GM18870 (cell line): Measurements from ENCODE around the gene DTX3L.

Source experiments
- ATAC-seq: cut with Tn5 transposase; IDR thresholded peaks from one replicate; pipeline ENCODE4 v1.9.1; 2021; ENCODE audit warnings: moderate library complexity; ENCODE audit not compliant: unreplicated experiment

The DTX3L gene

DNA sequence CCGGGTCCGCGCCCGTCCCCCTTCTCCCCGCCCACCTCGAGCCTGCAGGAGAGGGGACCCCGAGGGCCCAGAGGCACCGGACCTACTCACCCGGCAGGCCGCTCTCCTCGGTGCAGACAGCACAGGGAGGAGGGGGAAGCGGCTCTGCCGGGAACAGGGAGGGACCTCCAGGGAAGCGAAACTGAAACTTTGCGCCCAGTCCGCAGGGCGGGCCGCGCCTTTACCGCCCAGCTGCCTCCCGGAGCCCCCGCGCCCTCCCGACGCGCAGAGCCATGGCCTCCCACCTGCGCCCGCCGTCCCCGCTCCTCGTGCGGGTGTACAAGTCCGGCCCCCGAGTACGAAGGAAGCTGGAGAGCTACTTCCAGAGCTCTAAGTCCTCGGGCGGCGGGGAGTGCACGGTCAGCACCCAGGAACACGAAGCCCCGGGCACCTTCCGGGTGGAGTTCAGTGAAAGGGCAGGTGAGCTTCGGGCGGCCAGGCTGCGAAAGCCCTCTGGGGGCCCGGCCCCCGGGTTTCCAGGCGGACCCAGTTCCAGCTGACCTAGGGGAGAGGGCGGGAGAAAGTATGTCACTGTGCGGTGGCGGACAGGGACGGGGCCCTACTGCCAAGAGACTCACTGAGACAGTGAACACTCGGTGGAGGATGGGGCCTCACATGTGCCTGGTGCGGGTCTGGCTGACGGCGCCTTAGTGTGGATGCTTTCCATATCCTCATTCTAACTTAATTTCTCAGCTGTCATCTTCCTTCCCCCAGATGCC lies at the start of gene DTX3L, which contains the start of gene PARP9:
TSS of gene DTX3L (plus strand) at position 184 of the 758 bp plus-strand sequence. CDS start at position 273, 89 bp downstream.
TSS of gene PARP9 (minus strand) at position 146 of the 758 bp plus-strand sequence. CDS start 4,680 bp downstream, outside the sequence.
- peak; percentile 41 for ATAC-seq

DNA sequence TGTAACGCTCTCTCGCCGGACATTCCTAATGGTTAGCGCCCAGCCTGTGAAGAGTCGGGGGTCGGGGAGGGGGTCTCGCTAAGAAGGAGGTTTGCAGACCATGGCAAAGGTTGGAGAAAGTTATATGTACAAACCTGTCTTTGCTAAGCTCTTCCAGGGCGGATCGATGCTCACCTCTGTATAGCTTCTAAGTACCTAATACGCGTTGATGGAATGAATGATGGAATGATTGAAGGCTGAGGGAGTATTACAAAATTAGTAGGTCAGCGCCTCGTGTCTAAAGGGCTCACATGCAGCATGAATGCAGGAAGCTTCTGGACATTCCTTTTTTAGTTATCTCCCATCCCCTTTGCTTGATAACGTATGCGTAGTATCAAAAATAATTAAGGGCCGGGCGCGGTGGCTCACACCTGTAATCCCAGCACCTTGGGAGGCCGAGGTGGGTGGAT lies 49.1 kb upstream of the DTX3L start:
- ATAC-seq: no peak

DNA sequence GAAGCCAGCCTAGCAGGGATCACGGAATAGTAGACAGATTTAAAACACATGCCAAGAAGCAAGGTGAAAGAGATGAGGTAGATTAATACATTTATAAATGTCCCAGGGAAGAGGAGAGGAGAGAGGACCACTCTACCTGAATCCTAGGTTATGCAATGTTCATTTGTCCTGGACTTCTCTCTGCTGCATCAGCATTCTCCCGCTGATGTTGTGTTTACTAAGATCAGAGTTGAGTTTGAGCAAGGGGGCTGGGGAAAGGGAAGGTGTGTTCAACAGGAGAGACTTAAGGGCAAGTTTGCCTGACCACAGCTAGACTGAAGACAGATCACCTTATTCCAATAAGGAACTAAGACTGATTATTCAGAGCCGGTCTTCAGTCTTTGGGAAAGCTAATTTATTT lies 48.3 kb upstream of the DTX3L start:
- no peak for ATAC-seq

DNA sequence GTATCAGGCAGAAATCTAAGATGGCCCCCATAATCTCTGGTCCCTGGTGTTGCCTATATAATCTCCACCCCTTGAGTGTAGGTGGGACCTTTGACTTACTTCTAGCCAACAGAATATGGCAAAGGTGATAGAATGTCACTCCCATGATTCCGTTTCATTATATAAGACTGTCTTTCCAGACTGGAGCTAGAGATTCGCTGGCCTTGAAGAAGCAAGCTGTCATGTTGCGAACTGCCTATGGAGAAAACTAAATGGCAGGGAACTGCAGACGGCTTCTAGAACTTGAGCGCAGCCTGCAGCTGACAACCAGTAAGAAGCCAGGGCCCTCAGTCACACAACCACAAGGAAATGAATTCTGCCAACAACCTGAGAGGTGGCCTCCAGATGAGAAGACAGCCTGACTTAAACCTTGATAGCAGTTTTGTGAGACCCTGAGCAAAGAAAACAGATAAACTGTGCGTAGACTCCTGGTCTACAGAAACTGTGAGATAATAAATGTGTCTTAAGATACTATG lies 47.2 kb upstream of the DTX3L start:
- ATAC-seq: no peak

DNA sequence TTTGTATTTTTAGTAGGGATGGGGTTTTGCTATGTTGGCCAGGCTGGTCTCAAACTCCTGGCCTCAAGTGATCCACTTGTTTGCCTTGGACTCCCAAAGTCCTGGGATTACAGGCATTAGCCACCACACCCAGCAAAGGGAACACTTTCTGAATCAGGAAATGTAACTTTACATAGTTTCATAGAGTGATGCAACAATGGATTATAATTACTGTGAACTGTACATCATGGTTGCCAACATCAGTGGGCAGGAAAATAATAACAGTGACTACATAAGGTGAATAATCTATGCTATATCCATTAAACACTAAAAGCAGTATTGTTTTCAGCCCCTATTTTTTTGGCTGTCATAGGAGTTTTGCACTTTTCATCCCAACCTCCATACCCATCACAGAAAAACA lies 44.4 kb upstream of the DTX3L start:
- no peak for ATAC-seq

DNA sequence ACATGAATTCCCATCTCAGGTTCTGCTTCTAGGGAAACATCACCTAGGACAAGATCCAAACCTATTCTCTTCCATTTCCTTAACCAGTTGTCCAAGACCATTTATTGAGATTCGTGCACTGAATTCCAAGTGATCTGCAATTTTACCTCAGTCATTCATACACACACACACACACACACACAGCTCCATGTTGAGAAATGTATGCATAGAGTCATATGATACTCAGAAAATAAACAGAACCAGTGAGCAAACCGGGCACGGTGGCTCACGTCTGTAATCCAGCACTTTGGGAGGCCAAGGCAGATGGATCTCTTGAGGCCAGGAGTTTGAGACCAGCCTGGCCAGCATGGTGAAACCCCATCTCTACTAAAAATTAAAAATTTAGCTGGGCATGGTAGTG lies 43.3 kb upstream of the DTX3L start:
- no peak for ATAC-seq

DNA sequence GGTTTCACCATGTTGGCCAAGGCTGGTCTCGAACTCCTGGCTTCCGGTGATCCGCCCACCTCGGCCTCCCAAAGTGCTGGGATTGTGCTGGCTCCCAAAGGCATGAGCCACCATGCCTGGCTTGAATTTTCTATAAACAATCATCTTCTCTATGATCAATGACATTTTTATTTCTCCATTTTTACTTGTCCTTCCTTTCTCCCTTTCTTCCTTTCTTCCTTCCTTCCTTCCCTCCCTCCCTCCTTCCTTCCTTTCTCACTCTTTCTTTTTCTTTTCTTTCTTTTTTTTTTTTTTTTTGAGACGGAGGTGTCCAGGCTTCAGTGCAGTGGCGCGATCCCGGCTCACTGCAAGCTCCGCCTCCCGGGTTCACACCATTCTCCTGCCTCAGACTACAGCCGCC lies 40.8 kb upstream of the DTX3L start:
- ATAC-seq: no peak

DNA sequence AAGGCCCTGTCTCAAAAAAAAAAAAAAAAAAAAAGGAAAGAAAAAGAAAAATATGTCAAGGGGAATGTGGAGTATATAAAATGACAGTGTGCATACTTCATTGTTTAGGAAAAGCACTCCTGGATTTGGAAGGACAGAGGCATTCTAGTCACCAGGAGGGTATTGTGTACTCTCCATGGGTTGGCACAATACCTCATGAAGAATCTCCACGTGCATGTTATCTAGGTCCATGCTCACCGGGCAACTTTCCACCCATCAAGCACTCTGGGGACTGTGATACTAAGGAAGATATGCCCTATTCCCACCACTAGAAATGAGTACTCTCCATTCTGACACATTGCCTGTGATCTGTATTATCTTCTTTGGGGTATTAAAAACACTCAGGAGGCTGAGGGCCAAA lies 34.0 kb upstream of the DTX3L start:
- ATAC-seq: no peak

DNA sequence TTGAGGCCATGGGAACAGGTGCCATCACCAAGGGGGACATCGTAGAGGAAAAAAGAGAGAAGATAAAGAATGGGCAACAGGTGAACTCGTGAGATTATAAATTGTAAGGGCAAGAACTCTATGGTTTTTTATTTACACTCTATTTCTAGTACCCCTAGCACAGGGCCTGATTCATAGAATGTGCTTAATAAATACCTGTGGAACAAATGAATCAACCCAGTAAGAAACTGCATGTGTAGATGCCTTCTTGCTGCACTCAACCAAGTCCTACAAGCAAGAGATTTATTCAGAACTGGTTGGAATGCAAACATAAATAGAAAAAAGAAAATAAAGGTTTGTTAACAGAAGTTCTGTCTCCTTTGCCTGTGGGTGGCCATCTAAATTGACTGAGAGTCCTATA lies 30.7 kb upstream of the DTX3L start:
- no peak for ATAC-seq

DNA sequence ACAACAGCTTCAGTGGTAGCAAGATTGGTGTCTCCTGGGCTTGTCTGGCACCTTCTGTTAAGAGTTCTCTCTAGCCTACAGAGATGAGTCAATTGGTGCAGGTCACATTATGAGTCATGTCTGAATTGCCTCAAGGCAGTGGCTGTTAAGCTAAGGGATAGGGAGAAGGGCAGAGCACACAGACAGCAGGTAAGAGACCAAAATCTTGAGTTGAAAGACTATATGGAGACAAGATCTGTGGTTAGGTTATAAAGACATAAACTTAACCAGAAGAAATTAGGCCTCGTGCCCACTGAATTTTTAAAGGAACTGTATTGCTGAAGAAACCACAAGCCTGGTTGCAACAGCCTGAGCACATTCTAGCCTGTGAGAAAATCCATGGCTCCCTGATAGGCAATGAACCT lies 30.2 kb upstream of the DTX3L start:
- ATAC-seq: peak; percentile 100

DNA sequence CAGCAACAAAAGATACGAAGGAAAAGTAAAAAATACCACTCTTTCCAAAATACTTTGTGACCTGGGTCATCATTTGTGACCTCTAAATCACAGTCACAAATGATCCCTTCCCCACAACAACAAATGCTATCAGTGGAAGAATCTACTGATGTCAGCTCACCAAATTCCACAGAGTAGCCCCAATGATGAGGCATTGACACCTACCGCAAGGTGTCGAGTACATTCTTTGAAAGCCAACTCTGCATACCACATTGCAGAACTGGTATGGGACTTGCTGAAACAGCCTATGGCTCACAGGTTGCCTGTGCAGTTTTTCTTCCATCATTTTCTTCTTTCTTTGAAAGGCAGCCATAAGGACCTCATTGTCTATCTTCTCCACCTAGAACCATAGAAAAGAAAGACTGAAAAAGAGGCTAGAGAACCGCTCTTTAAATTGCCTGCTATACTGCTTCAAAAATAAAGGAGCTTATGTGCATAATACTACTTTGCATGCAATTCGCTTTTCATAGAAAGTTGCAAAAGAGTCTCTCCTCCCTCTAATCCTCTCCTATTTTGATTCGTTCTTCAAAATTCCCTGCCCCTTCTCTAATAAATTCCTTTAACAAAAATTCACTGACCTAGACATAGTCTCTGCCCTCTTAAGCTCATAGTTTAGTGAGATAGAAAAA lies 28.0 kb upstream of the DTX3L start:
- ATAC-seq: no peak

DNA sequence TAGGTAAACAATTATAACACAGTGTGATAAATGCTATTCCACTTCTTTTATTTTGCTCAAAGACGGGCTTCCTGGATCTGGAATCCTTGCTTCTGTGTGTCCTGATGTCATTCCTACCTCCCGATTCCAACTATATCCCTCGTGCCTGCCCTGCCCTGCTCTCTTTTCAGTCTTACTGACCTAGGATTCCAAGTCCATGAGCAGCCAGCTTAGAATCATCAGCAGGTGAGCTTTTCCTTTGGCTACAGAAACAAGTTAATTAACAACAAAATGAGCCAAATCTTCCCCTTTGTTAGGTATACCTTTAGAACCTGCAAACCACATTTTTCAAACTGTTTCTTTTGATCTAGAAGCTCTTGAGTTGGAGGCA lies 27.5 kb upstream of the DTX3L start:
- ATAC-seq: no peak

DNA sequence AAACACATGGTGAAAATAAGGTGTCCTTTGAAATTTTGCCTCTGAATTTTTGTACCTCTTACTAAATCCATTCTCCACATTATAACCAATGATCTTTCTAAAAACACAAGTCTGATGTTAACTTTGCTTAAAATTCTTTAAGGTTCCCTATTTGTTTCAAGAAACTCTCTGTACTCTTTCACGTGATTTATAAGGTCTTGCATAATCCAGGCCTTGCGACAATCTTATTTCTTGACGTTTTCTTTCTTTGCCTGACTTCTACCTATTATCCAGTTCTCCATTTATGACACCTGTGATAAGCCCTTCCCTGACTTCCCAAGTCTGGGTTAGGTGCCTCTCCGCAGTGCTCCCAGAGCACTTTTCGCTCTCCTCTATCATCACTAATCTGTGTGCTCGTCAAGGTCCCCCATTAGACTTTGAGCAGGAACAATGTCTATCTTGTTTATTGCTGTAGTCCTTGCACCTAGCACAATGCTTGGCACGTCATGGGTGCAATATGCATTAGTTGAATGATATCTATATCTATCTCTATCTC lies 25.1 kb upstream of the DTX3L start:
- ATAC-seq: no peak

DNA sequence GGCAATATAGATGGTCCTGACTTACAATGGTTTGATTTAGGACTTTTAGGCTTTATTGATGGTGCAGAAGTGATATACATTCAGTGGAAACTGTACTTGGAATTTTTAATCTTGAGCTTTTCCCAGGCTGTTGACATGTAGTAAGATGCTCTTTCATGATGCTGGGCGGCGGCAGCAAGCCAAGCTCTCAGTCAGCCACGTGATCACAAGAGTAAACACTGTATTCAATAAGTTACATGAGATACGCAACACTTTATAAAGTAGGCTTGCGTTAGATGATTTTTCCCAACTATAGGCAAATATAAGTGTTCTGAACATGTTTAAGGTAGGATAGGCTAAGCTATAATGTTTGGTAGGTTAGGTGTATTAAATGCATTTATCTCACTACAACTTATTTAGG lies 18.0 kb upstream of the DTX3L start:
- ATAC-seq: no peak

DNA sequence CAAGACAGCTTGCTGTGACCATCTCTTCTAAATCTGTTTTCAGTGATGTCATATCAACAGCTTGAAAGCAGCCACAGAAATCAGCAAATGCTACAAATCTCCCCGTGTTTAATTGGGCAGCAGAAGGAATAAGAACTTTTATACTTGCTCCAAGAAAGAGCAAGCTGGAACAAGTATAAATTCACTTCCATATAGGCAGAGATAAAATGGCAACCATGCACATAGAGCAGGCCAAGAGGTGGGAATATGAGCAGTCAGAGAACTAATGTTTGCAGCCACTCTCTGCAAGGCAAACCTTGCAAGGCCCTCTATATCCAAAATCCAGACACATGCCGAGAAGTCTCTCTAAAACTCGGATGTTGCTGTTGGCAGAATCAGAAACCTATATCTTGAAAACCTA lies 16.1 kb upstream of the DTX3L start:
- no peak for ATAC-seq

DNA sequence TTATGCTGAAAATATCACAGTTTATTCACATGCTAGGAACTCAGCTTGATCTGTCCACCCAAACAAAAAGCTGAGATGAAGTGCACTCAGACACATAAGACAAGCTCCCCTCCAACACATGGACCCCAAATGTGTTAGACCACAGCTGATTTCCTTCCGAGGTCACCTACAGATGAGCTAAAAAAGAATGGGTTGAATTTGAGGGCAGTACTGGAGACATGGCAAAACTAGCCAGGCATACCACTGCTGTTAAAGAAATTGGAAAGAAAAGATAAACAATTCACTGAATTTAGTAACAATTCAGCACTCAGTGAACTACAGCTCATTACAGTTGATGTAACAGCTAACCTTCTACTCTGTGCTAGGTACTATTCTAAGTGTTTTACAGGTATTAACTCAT lies 15.5 kb upstream of the DTX3L start:
- no peak for ATAC-seq

DNA sequence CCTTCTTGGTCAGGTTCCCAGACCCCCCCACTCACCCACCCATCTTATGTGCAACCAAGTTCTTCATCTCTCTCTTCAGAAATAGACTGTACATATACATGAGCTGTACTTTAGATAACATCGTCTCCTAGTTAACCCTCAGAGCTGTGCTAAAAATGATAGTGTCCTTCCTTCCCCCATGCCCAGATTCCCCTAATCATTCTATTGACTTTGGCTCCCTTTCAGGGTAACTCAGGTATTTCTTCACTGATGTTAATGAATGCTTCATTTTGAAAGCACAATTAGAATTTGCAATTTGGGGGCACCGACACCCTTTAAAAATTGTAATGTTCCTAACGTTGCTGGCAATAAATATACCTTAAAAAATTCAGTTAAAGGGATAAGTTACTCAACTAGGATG lies 11.0 kb upstream of the DTX3L start:
- ATAC-seq: no peak

DNA sequence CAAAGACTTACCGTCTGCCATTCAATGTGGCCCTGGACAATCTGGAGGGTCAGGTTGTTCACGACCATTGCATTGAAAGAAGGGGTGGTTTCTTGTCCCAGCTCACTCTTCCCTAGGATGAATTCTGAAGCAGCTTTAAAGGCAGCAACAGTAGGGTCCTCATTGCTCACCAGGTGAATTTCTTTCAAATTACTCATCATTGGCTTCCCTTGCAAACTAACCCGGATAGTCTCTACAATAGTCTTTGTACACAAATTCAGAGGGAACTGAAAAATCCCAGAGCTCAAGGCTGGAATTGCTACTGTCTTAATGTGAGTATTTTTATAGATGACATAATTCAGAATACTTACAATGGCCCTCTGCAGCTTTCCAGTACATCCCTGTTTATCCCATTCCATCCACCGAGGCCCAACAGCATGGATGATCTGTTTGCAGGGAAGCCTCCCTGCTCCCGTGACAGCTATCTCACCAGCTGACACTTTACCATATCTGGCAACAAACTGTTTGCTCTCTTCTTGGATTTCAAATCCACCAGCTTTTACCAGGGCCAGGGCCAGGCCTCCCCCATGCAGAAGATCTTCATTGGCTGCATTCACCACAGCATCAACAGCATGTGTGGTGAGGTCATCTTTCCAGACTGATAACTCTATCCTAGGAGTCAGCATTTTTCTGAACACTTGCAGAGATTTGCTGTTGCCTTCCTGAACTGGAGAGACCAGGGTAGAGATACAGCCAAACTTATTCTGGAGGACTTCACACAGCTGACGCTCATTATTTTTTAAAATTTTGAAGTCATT lies 8.7 kb upstream of the DTX3L start:
- no peak for ATAC-seq

DNA sequence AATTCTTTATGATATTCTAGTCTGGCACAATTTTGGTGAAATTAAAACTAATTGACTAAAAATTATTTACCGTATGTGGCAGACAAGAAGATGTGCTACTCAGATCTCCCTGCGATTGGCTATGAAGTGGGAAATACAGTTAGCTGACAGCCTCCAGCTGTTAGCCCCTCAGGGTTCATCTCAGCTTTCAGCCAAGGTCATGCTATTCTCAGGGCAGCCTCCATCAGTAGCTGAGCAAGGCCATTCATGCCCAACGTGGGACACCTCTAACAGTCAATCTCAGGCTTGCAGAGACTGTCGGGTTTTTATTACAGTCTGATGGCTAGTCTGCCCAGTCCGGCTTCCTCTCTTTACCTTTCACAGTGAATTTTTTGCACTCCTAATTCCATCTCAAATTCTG lies 6.8 kb upstream of the DTX3L start:
- no peak for ATAC-seq

DNA sequence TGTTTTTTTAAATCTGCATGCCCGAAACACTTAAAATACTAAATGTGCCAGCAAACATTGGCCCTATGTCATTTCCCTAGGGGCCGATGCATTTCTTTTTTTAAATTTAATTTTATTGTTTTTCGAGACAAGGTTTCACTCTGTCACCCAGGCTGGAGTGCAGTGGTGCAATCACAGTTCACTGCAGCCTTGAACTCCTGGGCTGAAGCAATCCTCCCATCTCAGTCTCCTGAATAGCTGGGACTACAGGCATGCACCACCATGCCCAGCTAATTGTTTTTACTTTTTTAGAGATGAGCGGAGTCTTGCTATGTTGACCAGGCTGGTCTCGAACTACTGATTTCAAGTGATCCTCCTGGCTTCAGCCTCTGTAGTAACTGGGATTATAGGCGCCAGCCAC lies 5.5 kb upstream of the DTX3L start:
- no peak for ATAC-seq

DNA sequence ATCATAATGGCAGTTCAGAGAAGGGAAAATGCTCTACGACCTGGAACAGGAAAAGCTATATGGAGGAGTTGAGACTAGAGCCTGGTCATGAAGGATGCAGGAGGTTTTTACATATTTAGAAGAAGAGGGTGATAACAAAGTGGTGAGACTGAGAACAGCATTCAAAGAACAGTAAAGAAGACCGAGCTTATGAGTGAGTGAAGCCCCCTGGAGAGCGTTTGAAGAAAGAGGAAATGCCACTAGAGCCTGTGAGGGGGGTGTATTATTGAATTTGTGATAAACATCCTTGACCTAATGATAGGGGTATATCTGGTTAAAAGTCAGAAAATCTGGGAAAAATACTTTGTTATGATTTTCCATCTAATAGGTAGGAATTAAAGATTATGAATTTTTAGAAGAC lies 4.2 kb upstream of the DTX3L start:
- no peak for ATAC-seq
